CD14-positive monocyte (primary cell): ENCODE data around the gene SH3RF3. TPM values are rescaled to one million over a fixed set of nuclear protein-coding genes. Genes with fewer than 3 reads are reported as not detected.

Source experiments
- DNase-seq, 3 donors: peaks; one replicate each; pipeline ENCODE4 v3.0.0-alpha.2; 2011 to 2022
- H2AFZ ChIP-seq: 2 replicates; pipeline ENCODE4 v1.6.0; 2012; ENCODE audit warnings: mild to moderate bottlenecking, low read depth, low read length, inconsistent platforms; ENCODE audit not compliant: insufficient read depth, poor library complexity, severe bottlenecking
- H3K27ac ChIP-seq, 2 donors: 1 replicate in 1 of 2; 2 replicates in 1 of 2; pipeline ENCODE4 v1.5.1; 2012 to 2013; ENCODE audit warnings: low read length in 2 of 2, control low read depth in 1 of 2, inconsistent platforms in 1 of 2, low read depth in 1 of 2, mild to moderate bottlenecking in 1 of 2
- H3K27me3 ChIP-seq, 2 donors: one replicate each; pipeline versions ENCODE4 v1.6.0 to v1.6.1; 2011 to 2013; ENCODE audit warnings: low read length in 2 of 2; ENCODE audit not compliant: control insufficient read depth in 2 of 2, insufficient read depth in 2 of 2
- H3K36me3 ChIP-seq, 2 donors: replicated peaks in 1 of 2; 1 replicate in 1 of 2; 2 replicates in 1 of 2; pipeline versions ENCODE4 v1.5.1 to v1.6.1; 2012 to 2013; ENCODE audit warnings: low read length in 2 of 2, control low read depth in 1 of 2, inconsistent platforms in 1 of 2, mild to moderate bottlenecking in 1 of 2; ENCODE audit not compliant: insufficient read depth in 2 of 2, control insufficient read depth in 1 of 2
- H3K4me1 ChIP-seq, 2 donors: 1 replicate in 1 of 2; 2 replicates in 1 of 2; pipeline versions ENCODE4 v1.5.1 to v1.6.1; 2012 to 2013; ENCODE audit warnings: low read length in 2 of 2, control low read depth in 1 of 2, inconsistent platforms in 1 of 2, mild to moderate bottlenecking in 1 of 2, moderate library complexity in 1 of 2; ENCODE audit not compliant: insufficient read depth in 2 of 2, control insufficient read depth in 1 of 2
- H3K4me2 ChIP-seq: replicated peaks from 2 replicates; pipeline ENCODE3; 2012; ENCODE audit warnings: low read length, moderate library complexity, mild to moderate bottlenecking; ENCODE audit not compliant: poor library complexity, severe bottlenecking; ENCODE audit errors: extremely low read depth
- H3K4me3 ChIP-seq, 3 experiments: fragments of 200-600 bp in 1 of 3; sonication (generic) in 1 of 3; replicated peaks in 1 of 3; 1 replicate in 2 of 3; 2 replicates in 1 of 3; pipeline ENCODE4 v1.5.1; 2011 to 2013; ENCODE audit warnings: low read length in 3 of 3, mild to moderate bottlenecking in 3 of 3, control low read depth in 2 of 3, low read depth in 2 of 3, inconsistent platforms in 1 of 3, moderate library complexity in 1 of 3
- H3K79me2 ChIP-seq: 2 replicates; pipeline ENCODE4 v1.6.0; 2012; ENCODE audit warnings: mild to moderate bottlenecking, control low read depth, inconsistent platforms, low read length, moderate library complexity; ENCODE audit not compliant: insufficient read depth
- H3K9ac ChIP-seq: 2 replicates; pipeline ENCODE4 v1.6.0; 2017; ENCODE audit warnings: low read length, mild to moderate bottlenecking; ENCODE audit not compliant: insufficient read depth, poor library complexity, severe bottlenecking
- H3K9me3 ChIP-seq, 2 donors: replicated peaks in 1 of 2; 1 replicate in 1 of 2; 2 replicates in 1 of 2; pipeline versions ENCODE4 v1.5.1 to v1.6.1; 2012 to 2013; ENCODE audit warnings: low read length in 2 of 2, control low read depth in 1 of 2; ENCODE audit not compliant: control insufficient read depth in 1 of 2, insufficient read depth in 1 of 2
- H4K20me1 ChIP-seq: 2 replicates; pipeline ENCODE4 v1.6.0; 2012; ENCODE audit warnings: mild to moderate bottlenecking, low read length, control low read depth, moderate library complexity; ENCODE audit not compliant: insufficient read depth
- H3K27ac Mint-ChIP-seq, 7 donors: one replicate each; pipeline ENCODE4 v1.8.0; 2020; ENCODE audit warnings: mild to moderate bottlenecking in 7 of 7, mixed read lengths in 7 of 7, moderate library complexity in 6 of 7, inconsistent platforms in 2 of 7
- H3K27me3 Mint-ChIP-seq, 3 donors: one replicate each; pipeline ENCODE4 v1.8.0; 2021 to 2022; ENCODE audit warnings: low read depth in 3 of 3, mild to moderate bottlenecking in 3 of 3, mixed read lengths in 3 of 3, moderate library complexity in 3 of 3, inconsistent platforms in 1 of 3
- H3K36me3 Mint-ChIP-seq, 2 donors: one replicate each; pipeline ENCODE4 v1.8.0; 2020; ENCODE audit warnings: mixed read lengths in 2 of 2, inconsistent platforms in 1 of 2, mild to moderate bottlenecking in 1 of 2
- H3K4me1 Mint-ChIP-seq: one replicate; pipeline ENCODE4 v1.8.0; 2020; ENCODE audit warnings: mild to moderate bottlenecking, mixed read lengths
- H3K4me3 Mint-ChIP-seq, 2 donors: one replicate each; pipeline ENCODE4 v1.8.0; 2020; ENCODE audit warnings: mild to moderate bottlenecking in 2 of 2, mixed read lengths in 2 of 2, moderate library complexity in 1 of 2
- H3K9me3 Mint-ChIP-seq, 7 donors: one replicate each; pipeline ENCODE4 v1.8.0; 2020 to 2022; ENCODE audit warnings: mixed read lengths in 7 of 7, mild to moderate bottlenecking in 6 of 7, moderate library complexity in 6 of 7, inconsistent platforms in 2 of 7
- CTCF ChIP-seq: fragments of 200-600 bp; IDR thresholded peaks from one replicate; pipeline ENCODE4 v1.8.0; 2022; ENCODE audit warnings: antibody characterized with exemption, mild to moderate bottlenecking
- WGBS: methylation state at CpG from one replicate; pipeline ENCODE4 v1.1.5; 2013; ENCODE audit warnings: missing lambda C conversion rate; ENCODE audit not compliant: insufficient coverage; 5-methylcytosine and 5-hydroxymethylcytosine counted together
- intact Hi-C, 2 donors: fragments of 100-400 bp; cut with micrococcal nuclease; formaldehyde crosslinking; loops; one replicate each; pipeline versions ENCODE4 v1.15.0 to v1.15.1; 2023
- polyA plus RNA-seq, 3 donors: library from polyadenylated mRNA; depleted of rRNA in 1 of 3; unstranded in 2 of 3; stranded (reverse) in 1 of 3; fragments of 300-500 nt in 2 of 3; fragments of >200 nt in 1 of 3; fragmentation: Illumina TruSeq in 2 of 3; gene quantifications; 1 replicate in 2 of 3; 2 replicates in 1 of 3; pipeline ENCODE4 v1.2.3, GENCODE V29; 2012 to 2021

SH3RF3 gene
- polyA plus RNA-seq, 3 donors = 0.25 to 0.75 (median 0.34) TPM

DNA sequence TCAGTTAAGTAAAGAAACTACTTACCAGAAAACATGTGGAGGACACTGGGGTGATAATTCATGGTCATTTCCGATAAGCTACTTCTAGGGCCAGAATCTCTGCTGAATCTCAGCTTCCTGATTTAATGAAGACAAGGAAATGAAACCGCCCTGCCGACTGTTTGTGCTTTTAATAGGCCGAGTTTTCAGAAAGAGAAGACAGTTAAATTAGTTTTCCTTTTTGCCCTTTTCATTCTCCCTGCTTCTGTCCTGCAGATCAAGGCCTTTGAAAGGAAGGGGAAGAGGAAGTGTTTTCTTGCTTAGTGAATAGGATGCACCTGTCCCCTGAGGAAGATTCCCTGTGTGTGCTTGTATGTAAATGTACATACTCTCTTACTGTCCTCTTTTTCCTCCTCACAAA lies 126.6 kb downstream of the SH3RF3 start:
- H3K36me3 ChIP-seq = no peaks in the 10 kb centered on the region
- H3K9ac ChIP-seq = peak overlapping the region; percentile 41
- peak; percentile 65 to 81 (median 70) for DNase-seq
- no peaks in the 10 kb centered on the region for H3K27me3 ChIP-seq
- peaks cover 4 to 9% (median 5%) of the 10 kb centered on the region in 3 donors for H3K27me3 Mint-ChIP-seq
- H3K9me3 ChIP-seq = no peaks in the 10 kb centered on the region
- no CpG with 5 or more reads among the region's 4 CpGs for WGBS
- H3K4me2 ChIP-seq = peak overlapping the region; percentile 52
- H3K36me3 Mint-ChIP-seq = peaks cover 7 to 11% of the 10 kb centered on the region in 2 donors
- H3K27ac ChIP-seq = peak overlapping the region; percentile 73 to 88
- H3K4me1 ChIP-seq = peaks cover 44 to 45% of the 10 kb centered on the region in 2 donors
- TF ChIP-seq CTCF = no peak
- peak overlapping the region in 1 of 2 donors; percentile 82 for H3K4me3 Mint-ChIP-seq
- H3K27ac Mint-ChIP-seq = peak overlapping the region; percentile 88 to 96 (median 91)
- no peaks in the 10 kb centered on the region for H3K9me3 Mint-ChIP-seq
- H2AFZ ChIP-seq = peak overlapping the region; percentile 63
- no peaks in the 10 kb centered on the region for H4K20me1 ChIP-seq
- peak overlapping the region in 1 of 3 experiments; percentile 43 for H3K4me3 ChIP-seq
- no peaks in the 10 kb centered on the region for H3K79me2 ChIP-seq
- peaks cover 48% of the 10 kb centered on the region for H3K4me1 Mint-ChIP-seq
- intact Hi-C loops = loop anchor here (5.0 to 10.0 kb wide), 2 partner anchors 43 to 51 kb away; no protein-coding TSS in a partner anchor

DNA sequence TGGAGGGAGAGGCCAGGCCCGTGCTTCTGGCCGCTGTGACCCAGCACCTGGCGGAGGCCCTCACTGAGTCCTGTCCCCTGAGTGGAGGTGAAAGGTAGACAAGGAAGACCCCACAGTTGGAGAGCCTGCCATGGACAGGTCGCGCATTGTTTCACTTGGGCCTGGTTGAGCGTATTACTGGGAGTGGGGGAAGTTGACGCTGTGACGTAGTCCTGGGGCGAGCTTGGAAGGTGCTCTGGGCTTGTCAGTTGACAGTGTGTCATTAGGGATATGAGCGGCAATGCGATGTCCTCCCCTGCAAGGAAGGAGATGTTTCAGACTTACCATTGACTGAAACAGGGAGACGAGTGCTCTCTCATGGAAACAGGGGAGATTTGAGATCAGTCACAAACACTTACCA lies 127.1 kb downstream of the SH3RF3 start:
- Mint-ChIP-seq H3K36me3 (peaks cover 7 to 11% of the 10 kb centered on the region in 2 donors), H3K4me1 (peaks cover 49% of the 10 kb centered on the region), H3K27me3 (peaks cover 4 to 9% (median 5%) of the 10 kb centered on the region in 3 donors), H3K9me3 (no peaks in the 10 kb centered on the region), H3K4me3 (peak overlapping the region in 1 of 2 donors; percentile 82), H3K27ac (peak overlapping the region; percentile 88 to 96 (median 91))
- Histone ChIP-seq H3K9ac (peak overlapping the region; percentile 41), H3K4me1 (peaks cover 44 to 45% of the 10 kb centered on the region in 2 donors), H4K20me1 (no peaks in the 10 kb centered on the region), H3K27me3 (no peaks in the 10 kb centered on the region), H2AFZ (peak overlapping the region; percentile 63), H3K36me3 (no peaks in the 10 kb centered on the region), H3K4me3 (peak overlapping the region in 1 of 3 experiments; percentile 43), H3K27ac (peak overlapping the region; percentile 73 to 88), H3K79me2 (no peaks in the 10 kb centered on the region), H3K4me2 (peak overlapping the region; percentile 52), H3K9me3 (no peaks in the 10 kb centered on the region)
- peak; percentile 16 to 68 (median 45) for DNase-seq
- no peak for TF ChIP-seq CTCF
- intact Hi-C loops = loop anchor here (5.0 to 10.0 kb wide), 2 partner anchors 44 to 51 kb away; no protein-coding TSS in a partner anchor
- 88% methylated on average over 12 of the region's 12 CpGs for WGBS
